Measurements from ENCODE around the gene EPB41L5.

Gene EPB41L5

GRCh38 chr2:120206022-120206581 is 193.2 kb downstream of the EPB41L5 start:
- DNase-seq: no peak

GRCh38 chr2:120208381-120209353 is 195.8 kb downstream of the EPB41L5 start:
- DNase-seq: no peak

GRCh38 chr2:120209427-120210269 is 196.8 kb downstream of the EPB41L5 start:
- DNase-seq: no peak

GRCh38 chr2:120210270-120210693 is 197.4 kb downstream of the EPB41L5 start:
- DNase-seq: no peak

- DNase-seq: no peak
Measured at GRCh38 chr2:120218181-120218580, 205.3 kb downstream of the EPB41L5 start.

GRCh38 chr2:120219291-120219690 is 206.4 kb downstream of the EPB41L5 start:
- DNase-seq: no peak

GRCh38 chr2:120219766-120220165 is 206.9 kb downstream of the EPB41L5 start:
- no peak for DNase-seq

- no peak for DNase-seq
Measured at GRCh38 chr2:120220756-120221155, 207.9 kb downstream of the EPB41L5 start.

- no peak for DNase-seq
Measured at GRCh38 chr2:120221616-120222015, 208.7 kb downstream of the EPB41L5 start.

GRCh38 chr2:120222186-120223033 is 209.5 kb downstream of the EPB41L5 start:
- DNase-seq: no peak

GRCh38 chr2:120223034-120223912 is 210.4 kb downstream of the EPB41L5 start, which contains the start of gene TMEM185B:
Gene TMEM185B (minus strand): TSS chr2:120223400. CDS start chr2:120222976, 424 bp downstream.
- DNase-seq: no peak

GRCh38 chr2:120224256-120224655 is 211.4 kb downstream of the EPB41L5 start:
- no peak for DNase-seq

GRCh38 chr2:120224735-120225548 is 212.1 kb downstream of the EPB41L5 start:
- no peak for DNase-seq

- no peak for DNase-seq
Measured at GRCh38 chr2:120225549-120226065, 212.7 kb downstream of the EPB41L5 start.

- DNase-seq: no peak
Measured at GRCh38 chr2:120226316-120226715, 213.4 kb downstream of the EPB41L5 start.

GRCh38 chr2:120227111-120227991 is 214.5 kb downstream of the EPB41L5 start:
- DNase-seq: no peak

GRCh38 chr2:120228503-120228902 is 215.6 kb downstream of the EPB41L5 start:
- DNase-seq: no peak

All from NCI-H524 treated with DMSO at 0.1 percent for 48 hours (cell line).